GM18951 (cell line): ENCODE measurements around the gene LRRC15.

Experiments used
- POLR2A ChIP-seq: IDR thresholded peaks from 4 replicates; pipeline ENCODE4 v1.6.1; 2011; ENCODE audit warnings: mild to moderate bottlenecking; ENCODE audit not compliant: insufficient read length, insufficient read depth; ENCODE audit errors: extremely low read depth
- in situ Hi-C: fragments of 300-500 bp; cut with MboI; formaldehyde crosslinking; loops from one replicate; pipeline ENCODE4 v1.12.0; 2022; ENCODE audit warnings: low sequenced_read_pairs, mixed read lengths, inconsistent platforms; ENCODE audit not compliant: unreplicated experiment

The LRRC15 gene

DNA sequence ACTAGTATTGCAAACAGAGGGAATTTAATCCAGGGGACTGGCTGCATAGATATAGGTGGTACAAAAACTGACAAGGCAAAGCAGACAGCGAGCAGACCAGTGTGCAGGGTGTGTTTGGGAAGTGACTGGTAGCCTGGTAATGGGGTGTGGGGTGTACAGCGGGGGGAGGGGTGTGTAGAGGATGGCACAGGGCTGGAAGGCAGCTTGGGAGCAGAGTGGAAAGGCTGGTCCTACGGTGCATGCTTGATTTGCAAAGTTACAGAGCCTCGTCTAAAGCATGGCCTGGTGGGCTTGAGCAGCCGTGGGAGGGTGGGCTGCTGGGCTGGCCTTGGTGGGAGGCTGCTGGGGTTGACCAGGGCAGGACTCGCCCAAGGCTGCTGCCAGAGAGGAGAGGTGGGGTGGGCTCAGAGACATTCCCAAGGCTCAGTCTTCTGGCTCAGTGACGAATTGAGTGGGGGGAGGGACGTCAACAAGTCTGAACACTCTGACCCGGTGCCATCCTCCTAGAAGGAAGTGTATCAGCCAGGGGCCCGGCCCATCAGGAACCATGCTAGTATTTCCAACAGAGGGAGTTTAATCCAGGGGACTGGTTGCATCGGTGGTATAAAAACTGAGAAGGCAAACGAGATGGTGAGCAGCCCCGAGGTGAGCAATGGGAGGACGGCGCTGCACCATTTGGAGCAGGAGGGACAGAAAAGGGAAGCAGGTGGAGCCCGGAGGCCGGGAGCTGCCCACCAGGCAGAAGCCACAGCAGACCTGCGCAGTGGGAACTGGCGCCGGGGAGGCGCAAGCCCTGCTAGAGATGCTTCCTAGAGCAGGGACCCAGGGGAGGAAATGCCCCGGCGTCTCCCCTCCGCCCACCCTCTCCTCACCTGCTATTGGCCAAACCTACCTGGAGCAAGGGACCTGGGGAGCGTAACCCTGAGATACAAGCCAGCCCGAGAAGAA is 47.6 kb downstream of the LRRC15 start:
- no peak for TF ChIP-seq POLR2A
- in situ Hi-C loops: no loop called here

DNA sequence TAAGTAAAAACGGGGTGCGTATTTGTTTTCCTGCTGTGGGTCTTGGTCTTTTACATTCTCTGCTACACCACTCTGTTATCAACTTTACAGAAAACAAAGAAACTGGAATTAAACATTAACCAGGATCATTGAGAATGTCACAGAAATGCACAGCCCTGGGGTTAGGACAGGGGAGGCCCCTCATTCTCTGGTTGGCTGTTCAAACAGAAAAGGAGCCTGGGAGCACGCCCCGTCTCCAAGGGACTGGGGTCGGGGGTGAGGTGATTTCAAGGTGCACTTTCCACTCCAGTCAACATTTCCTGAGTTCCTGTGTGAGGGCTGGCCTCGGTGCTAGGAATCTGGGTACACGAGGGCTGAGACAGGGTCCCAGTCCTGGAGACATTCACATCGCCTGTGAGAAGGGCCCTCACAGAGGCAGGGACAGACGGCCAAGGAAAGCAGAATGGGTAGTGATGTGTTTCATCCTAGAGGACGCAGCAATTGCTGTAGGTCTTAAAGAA is 48.7 kb downstream of the LRRC15 start:
- no peak for TF ChIP-seq POLR2A
- in situ Hi-C loops: no loop called here

DNA sequence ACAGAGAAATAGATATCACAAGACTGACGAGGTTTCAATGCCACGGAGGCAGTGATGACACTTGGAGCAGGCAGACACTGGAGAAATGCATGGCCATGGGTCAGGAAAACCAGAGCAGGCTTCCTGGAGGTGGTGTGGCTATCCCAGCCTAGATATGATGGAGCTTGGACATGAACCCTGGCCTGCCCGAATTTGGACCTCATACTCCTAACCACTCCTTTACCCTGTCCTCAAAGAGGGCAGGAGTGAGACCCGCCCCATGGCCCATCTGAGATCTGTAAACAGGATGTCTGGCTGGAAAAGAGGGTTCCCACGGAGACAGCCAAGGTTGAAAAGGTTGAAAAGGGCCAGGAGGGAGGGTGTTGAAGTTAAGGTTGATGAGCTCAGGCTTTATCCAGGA is 49.4 kb downstream of the LRRC15 start:
- in situ Hi-C loops: no loop called here
- TF ChIP-seq POLR2A: no peak

DNA sequence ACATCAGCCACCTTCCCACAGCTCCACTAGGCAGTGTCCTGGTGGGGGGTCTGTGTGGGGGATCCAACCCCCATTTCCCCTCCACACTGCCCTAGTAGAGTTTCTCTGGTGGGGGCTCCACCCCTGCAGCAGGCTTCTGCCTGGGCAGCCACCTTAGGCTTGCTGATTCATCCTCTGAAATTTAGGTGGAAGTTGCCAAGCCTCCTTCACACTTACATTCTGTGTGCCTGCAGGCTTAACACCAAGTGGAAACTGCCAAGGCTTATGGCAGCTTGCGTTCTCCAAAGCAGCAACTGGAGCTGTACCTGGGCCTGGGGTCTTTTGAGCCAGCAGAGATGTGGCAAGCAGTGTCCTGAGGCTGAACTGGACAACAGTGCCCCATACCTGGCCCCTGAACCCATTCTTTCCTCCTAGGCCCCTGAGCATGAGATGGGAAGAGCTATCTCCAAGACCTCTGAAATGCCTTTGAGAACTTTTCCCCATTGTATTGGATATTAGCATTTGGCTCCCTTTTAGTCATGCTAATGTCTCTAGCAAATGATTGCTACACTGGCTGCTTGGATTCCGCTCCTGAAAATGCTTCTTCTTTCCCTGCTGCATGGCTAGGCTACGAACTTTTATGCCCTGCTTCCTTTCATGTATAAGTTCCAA is 50.9 kb downstream of the LRRC15 start:
- in situ Hi-C loops: loop anchor here (5.0 to 10.0 kb wide), 3 partner anchors 184 to 654 kb away; partner anchors contain the start of gene HES1

DNA sequence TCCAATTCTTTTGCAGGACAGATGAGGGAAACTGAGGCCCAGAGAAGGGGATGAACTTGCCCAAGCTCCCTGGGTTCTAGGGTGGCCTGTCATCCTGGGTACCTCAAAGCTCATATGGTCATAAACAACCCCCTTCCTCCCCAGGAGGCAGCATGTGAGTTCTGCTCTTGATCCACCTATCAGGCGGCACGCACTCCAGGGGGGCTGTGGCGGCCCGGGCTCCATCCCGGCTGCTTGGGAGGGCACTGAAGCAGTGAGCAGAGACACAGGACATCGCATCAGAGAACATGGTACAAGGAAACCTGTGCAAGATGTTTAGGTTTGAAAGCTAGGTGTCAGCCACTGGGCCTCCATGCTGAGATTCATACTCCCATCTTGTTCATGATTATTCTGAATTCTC is 52.6 kb downstream of the LRRC15 start:
- in situ Hi-C loops: loop anchor here (5.0 to 10.0 kb wide), 3 partner anchors 182 to 652 kb away; partner anchors contain the start of gene HES1
- TF ChIP-seq POLR2A: no peak

More for the DNA sequence above, 50.9 kb downstream of the LRRC15 start:
- no peak for TF ChIP-seq POLR2A

DNA sequence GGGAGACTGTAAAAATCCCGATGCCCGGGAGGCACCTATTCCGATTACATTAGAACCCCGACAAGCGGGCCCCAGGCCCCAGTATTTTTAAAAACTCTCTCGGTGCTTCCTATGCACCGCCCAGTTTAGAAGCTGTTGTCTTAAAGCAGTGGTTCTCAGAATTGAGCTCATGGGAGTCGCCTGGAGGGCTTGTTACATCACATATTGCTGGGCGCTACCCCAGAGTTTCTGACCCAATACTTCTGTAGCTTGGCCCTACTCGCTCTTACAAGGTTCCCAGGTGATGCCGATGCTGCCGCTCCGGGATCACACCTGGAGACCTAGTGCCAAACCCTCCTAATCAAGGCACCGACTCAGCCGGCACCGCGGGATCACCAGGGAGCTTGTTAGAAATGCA is 53.6 kb downstream of the LRRC15 start:
- TF ChIP-seq POLR2A: no peak
- in situ Hi-C loops: loop anchor here (5.0 to 10.0 kb wide), 3 partner anchors 181 to 651 kb away; partner anchors contain the start of gene HES1

DNA sequence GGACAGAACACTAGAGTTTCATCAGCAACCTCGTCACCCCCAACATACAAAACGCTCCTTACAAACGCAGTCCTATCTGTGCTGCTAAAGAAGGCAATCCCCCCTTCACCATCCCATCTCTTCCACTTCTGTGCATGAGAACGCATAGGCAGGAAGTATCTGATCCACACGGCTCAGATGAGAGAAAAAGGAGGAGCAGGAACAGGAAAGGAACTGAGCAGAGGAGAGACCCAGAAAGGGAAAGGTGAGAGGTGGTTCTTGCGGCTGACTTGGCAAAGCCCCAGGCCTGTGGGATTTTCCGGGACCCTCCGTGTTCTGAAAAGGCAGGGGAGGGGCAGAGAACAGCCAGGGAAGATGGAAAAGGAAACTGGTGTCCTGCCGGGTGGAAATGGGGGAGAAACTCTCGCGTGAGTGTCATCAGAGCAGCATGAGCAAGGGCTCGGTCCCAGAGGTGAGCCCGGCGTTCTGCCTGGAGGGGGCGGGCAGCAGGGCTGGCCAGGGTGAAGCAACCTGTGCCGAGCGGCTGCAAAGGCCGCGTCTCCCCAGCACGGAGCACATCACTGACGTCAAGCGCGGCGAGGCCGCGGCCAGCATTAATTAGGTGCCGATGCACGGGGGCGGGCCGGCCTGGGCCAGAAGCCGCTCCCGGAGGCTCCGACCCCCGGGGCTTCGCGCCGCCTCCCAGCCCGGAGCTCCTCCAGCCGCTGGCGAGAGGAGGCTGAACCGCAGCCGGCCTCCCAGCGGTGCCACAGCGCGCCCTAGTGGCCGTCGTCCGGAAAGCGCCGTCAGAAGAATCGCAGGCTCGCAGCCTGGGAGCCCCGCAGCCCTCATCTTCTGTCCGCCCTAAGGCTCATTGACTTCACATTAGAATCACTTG is 54.2 kb downstream of the LRRC15 start:
- in situ Hi-C loops: loop anchor here (5.0 to 10.0 kb wide), 3 partner anchors 181 to 651 kb away; partner anchors contain the start of gene HES1
- no peak for TF ChIP-seq POLR2A

DNA sequence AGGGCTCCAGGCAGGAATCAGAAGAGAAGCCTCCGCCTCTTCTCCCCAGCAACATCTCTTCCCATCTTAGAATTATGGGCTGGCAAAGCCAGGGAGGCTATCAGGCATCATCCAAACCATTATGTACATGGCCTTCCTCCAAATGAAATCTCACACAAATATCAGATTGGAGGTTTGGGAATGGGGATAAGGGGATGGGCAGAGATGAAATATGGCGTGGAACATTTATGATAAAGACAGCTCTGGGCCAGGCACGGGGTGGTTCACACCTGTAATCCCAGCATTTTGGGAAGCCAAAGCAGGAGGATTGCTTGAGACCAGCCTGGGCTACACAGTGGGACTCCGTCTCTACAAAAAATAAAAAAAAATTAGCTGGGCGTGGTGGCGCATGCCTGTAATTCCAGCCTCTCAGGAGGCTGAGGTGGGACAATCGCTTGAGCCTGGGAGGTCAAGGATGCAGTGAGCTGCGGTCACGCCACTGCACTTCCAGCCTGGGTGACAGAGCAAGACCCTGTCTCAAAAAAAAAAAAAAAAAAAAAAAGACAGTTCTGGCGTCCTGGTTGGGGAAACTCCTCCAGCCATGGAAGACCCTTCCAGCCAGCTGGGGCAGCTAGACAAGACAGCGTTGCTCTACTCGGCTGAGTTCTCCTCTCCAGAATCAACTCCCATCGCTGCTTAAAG is 55.0 kb downstream of the LRRC15 start:
- in situ Hi-C loops: loop anchor here (5.0 to 10.0 kb wide), 3 partner anchors 180 to 650 kb away; partner anchors contain the start of gene HES1
- TF ChIP-seq POLR2A: no peak

DNA sequence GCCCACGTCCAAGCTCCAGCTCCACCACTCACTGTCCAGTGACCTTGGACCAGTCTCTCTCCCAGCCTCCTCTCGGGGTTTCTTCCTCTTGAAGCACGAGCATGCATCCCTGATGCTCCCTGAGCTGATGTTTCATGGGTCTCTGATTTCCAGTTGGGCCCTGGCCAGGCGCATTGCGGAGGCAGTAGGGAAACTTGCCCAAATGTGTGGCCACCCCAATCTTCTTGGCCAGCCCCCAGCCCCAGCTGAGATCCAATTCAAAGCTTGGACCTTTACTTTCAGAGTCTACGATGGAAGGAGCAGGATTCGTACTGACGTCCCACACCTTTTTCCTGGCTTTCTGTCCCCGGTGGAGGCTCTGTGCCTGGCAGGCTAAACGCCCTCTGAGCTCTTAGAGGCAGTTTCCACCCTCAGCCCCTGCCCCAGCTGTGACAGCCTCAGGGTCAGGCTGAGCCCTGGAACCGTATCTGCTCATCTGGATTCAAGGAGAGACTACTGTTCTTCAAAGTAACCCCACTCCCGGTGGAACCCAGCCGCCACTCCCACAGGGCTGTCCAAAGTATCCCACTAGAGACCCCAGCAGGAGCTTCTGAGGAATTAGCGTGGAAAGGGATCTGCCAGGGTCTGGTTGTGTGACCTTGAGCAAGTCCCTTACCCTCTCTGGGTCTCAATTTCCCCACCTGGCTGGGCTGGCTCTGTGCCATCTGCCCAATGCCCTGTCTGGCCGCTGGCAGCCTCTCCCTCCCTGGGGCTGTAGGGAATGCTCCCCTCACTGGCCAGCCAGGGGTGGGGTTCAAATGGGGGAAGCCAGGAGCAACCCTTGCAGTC is 55.8 kb downstream of the LRRC15 start:
- in situ Hi-C loops: loop anchor here (10.0 kb wide), 2 partner anchors 179 to 649 kb away; partner anchors contain the start of gene HES1
- TF ChIP-seq POLR2A: no peak

DNA sequence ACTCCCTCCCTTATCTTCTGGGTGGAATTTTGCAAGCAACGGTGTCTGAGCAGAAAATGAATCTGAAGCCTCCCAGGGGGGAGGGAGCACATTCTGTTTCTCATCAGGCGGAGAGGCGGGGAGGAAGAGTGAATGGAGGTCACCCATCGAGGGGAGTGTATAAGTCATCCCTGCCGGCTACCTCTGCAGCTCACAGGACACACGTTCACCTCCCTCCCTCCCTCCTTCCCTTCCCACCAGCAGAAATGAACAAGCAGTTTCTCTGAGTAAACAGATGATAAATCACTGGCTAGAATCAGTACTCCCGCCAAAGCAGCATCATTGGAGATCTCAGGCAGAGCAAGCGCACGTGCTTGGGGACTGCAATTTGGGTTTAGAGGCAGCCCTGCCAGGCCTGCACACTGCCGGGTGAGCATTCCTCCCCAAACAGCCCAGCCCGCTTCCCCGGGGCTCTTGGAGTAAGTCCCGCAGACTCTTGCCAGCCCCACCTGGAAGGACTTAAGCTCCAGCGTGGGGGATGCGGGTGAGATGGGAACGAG is 56.7 kb downstream of the LRRC15 start:
- in situ Hi-C loops: loop anchor here (10.0 kb wide), 2 partner anchors 178 to 648 kb away; partner anchors contain the start of gene HES1

More for the DNA sequence above, 56.7 kb downstream of the LRRC15 start:
- no peak for TF ChIP-seq POLR2A
